GM12801 (cell line): Measurements from ENCODE around the gene STKLD1.

Experiments
- TF ChIP-seq, protein P1 (sequence below): IDR thresholded peaks from one replicate; pipeline ENCODE4 v1.5.1; 2011; ENCODE audit warnings: control low read depth; ENCODE audit not compliant: insufficient read length; ENCODE audit errors: extremely low read depth

STKLD1 gene

DNA sequence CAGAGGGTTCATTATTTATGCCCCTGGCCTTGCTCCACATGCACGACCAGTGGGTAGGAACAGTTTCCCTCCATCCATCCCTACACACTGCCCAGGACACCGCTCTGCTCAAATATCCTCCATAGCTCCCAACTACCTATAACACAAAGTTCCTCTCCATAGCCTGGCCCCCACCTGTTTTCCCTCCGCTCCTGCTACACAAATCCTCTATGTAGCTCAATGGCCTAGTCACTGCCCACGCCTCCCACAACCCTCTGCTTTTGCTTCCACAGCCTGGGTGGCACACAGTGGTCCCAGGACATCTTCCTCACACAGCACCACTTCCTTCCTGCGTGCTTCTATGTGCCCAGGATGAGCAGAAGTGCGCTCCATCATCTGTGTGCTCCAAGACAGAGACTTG, 21.2 kb downstream of the STKLD1 start:
- TF ChIP-seq, protein P1, sequence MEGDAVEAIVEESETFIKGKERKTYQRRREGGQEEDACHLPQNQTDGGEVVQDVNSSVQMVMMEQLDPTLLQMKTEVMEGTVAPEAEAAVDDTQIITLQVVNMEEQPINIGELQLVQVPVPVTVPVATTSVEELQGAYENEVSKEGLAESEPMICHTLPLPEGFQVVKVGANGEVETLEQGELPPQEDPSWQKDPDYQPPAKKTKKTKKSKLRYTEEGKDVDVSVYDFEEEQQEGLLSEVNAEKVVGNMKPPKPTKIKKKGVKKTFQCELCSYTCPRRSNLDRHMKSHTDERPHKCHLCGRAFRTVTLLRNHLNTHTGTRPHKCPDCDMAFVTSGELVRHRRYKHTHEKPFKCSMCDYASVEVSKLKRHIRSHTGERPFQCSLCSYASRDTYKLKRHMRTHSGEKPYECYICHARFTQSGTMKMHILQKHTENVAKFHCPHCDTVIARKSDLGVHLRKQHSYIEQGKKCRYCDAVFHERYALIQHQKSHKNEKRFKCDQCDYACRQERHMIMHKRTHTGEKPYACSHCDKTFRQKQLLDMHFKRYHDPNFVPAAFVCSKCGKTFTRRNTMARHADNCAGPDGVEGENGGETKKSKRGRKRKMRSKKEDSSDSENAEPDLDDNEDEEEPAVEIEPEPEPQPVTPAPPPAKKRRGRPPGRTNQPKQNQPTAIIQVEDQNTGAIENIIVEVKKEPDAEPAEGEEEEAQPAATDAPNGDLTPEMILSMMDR: no peak

DNA sequence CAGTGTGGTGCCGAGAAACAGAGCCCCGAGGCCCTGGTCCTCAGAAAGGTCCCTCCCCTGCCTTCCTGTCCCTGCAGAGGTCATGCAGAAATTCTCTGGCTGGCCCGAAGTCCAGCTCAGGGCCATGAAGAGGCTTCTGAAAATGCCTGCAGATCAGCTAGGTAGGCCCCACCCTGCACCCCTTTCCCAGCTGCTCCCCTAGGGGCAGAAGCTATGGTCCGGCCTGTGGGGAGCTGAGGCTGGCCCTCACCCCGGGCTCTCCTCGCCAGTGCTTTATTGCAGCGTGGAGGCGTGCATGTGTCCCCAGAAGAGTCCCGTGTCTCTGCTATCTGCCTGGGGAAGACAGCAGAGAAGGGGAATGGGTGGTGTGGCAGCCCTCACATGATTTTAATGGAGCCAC, 21.7 kb downstream of the STKLD1 start:
- TF ChIP-seq, protein P1: no peak

DNA sequence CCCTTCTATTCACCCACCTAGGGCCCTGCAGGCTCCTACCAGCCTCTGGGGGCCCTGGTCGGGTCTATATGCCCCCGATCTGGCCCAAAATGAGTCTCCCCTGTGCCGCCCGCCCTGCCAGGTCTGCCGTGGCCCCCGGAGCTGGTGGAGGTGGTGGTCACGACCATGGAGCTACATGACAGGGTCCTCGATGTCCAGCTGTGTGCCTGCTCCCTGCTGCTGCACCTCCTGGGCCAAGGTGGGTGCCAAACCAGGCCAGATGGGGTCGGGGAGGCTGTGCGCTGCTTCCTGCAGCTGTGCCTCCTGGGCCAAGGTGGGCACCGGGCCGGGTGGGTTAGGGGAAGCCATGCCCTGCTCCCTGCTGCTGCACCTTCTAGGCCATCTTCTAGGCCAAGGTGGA, 24.1 kb downstream of the STKLD1 start:
- TF ChIP-seq, protein P1: no peak

DNA sequence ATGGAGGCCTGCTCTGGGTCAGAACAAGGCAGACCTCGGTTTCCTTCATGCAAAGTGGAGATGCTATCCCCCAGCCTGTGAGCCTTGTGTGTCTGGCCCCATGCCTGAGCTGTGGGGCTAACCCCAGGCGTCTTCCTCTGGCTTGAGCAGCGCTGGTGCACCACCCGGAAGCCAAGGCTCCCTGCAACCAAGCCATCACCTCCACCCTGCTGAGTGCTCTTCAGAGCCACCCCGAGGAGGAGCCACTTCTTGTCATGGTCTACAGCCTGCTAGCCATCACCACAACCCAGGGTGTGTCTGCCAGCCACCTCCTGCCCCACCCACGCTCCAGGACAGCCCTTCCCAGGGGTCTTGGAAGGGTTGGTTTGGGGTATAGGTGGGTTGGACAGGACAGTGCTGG, 25.4 kb downstream of the STKLD1 start:
- TF ChIP-seq, protein P1: no peak

DNA sequence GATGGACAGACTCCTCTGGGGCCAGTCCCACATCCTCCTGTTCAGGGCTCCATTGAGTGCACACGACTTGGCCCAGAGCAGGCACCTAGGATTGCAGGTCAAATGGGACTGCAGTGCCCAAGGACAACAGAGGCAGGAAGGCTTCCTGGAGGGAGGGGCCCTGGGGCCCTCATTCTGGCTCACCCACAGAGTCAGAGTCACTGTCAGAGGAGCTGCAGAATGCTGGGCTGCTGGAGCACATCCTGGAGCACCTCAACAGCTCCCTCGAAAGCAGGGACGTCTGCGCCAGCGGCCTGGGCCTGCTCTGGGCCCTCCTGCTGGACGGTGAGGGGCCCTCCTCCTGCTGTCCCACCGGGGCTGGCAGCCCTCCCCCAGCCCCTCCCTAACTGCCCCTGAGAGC, 26.5 kb downstream of the STKLD1 start:
- TF ChIP-seq, protein P1: no peak

DNA sequence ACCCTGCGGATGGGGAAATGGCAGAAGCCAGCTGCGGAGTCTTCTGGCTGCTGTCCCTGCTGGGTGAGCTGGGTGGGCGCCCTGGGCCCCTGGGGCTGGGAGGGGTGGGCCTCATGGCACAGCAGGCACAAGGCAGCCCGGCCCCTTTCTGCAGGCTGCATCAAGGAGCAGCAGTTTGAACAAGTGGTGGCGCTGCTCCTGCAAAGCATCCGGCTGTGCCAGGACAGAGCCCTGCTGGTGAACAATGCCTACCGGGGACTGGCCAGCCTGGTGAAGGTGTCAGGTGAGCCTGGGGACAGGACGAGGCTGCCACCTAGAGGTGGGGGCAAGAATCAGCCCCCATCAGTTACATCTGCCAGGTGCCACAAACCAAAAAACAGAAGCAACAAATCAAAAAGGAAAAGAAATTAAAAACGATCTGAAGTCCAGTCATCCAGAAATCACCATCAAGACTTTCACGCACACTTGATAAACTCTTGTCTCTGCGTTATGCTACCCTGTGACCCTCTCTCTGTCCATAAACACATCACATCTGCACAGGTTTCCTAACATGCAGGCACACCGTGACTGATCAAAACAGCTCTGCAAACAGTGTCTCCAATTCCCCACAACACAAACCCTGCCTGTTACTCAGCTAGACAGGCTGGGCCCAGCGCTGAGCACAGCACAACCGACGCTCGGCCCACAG, 27.7 kb downstream of the STKLD1 start:
- TF ChIP-seq, protein P1: no peak

DNA sequence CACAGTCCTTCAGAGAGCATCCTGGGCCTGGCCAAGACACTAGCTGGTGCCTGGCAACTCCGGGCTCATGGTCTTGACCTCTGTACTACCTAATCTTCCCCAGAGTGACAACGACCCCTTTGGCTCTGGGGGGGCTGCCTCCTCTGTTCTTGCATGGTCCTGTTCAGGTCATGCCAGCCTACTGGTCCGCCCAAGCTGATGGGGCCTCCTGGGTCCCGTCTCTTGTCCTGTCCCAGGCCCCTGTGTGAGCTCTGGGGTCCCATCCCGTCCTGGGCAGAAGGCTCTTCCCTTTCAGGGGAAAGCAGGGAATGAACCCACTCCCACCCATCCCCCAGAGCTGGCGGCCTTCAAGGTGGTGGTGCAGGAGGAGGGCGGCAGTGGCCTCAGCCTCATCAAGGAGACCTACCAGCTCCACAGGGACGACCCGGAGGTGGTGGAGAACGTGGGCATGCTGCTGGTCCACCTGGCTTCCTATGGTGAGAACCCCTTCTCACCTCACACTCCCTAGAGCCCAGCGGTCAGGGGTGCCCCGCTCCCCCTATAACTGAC, 28.4 kb downstream of the STKLD1 start:
- TF ChIP-seq, protein P1: no peak
